ENCODE results near the gene KSR2. TPM values are rescaled to one million over a fixed set of nuclear protein-coding genes. Genes with fewer than 3 reads are reported as not detected.

KSR2 gene
- total RNA-seq, 1 donor = 0.10 TPM

GRCh38 chr12:117452112-117452511 is 516.7 kb downstream of the KSR2 start:
- Histone ChIP-seq H3K4me3 (ENCODE audit: low read length) (no peak overlapping the region), H3K4me1 (ENCODE audit: insufficient read depth, low read length) (no peaks in the 10 kb centered on the region), H3K9me3 (ENCODE audit: low read depth, low read length) (no peaks in the 10 kb centered on the region), H3K27me3 (ENCODE audit: insufficient read depth, low read length) (no peaks in the 10 kb centered on the region)

- no peak overlapping the region for H3K4me3 ChIP-seq (ENCODE audit: low read length)
- no peaks in the 10 kb centered on the region for H3K4me1 ChIP-seq (ENCODE audit: insufficient read depth, low read length)
- no peaks in the 10 kb centered on the region for H3K9me3 ChIP-seq (ENCODE audit: low read depth, low read length)
- H3K27me3 ChIP-seq (ENCODE audit: insufficient read depth, low read length) = no peaks in the 10 kb centered on the region
Observed at GRCh38 chr12:117450209-117450608, 518.6 kb downstream of the KSR2 start.

- H3K27me3 ChIP-seq (ENCODE audit: insufficient read depth, low read length) = no peaks in the 10 kb centered on the region
- H3K4me3 ChIP-seq (ENCODE audit: low read length) = no peak overlapping the region
- no peaks in the 10 kb centered on the region for H3K9me3 ChIP-seq (ENCODE audit: low read depth, low read length)
- no peaks in the 10 kb centered on the region for H3K4me1 ChIP-seq (ENCODE audit: insufficient read depth, low read length)
Observed at GRCh38 chr12:117447665-117448366, 521.0 kb downstream of the KSR2 start.

- Histone ChIP-seq H3K4me1 (ENCODE audit: insufficient read depth, low read length) (no peaks in the 10 kb centered on the region), H3K27me3 (ENCODE audit: insufficient read depth, low read length) (no peaks in the 10 kb centered on the region), H3K4me3 (ENCODE audit: low read length) (no peak overlapping the region), H3K9me3 (ENCODE audit: low read depth, low read length) (no peaks in the 10 kb centered on the region)
Observed at GRCh38 chr12:117444781-117445180, 524.0 kb downstream of the KSR2 start.

GRCh38 chr12:117441751-117442150 is 527.0 kb downstream of the KSR2 start:
- Histone ChIP-seq H3K9me3 (ENCODE audit: low read depth, low read length) (no peaks in the 10 kb centered on the region), H3K4me1 (ENCODE audit: insufficient read depth, low read length) (no peaks in the 10 kb centered on the region), H3K27me3 (ENCODE audit: insufficient read depth, low read length) (no peaks in the 10 kb centered on the region), H3K4me3 (ENCODE audit: low read length) (no peak overlapping the region)

- Histone ChIP-seq H3K9me3 (ENCODE audit: low read depth, low read length) (no peaks in the 10 kb centered on the region), H3K4me3 (ENCODE audit: low read length) (no peak overlapping the region), H3K4me1 (ENCODE audit: insufficient read depth, low read length) (no peaks in the 10 kb centered on the region), H3K27me3 (ENCODE audit: insufficient read depth, low read length) (no peaks in the 10 kb centered on the region)
Observed at GRCh38 chr12:117440384-117440783, 528.4 kb downstream of the KSR2 start.

GRCh38 chr12:117439531-117440001 is 529.2 kb downstream of the KSR2 start:
- Histone ChIP-seq H3K4me3 (ENCODE audit: low read length) (no peak overlapping the region), H3K27me3 (ENCODE audit: insufficient read depth, low read length) (no peaks in the 10 kb centered on the region), H3K4me1 (ENCODE audit: insufficient read depth, low read length) (no peaks in the 10 kb centered on the region), H3K9me3 (ENCODE audit: low read depth, low read length) (no peaks in the 10 kb centered on the region)

- Histone ChIP-seq H3K27me3 (ENCODE audit: insufficient read depth, low read length) (no peaks in the 10 kb centered on the region), H3K9me3 (ENCODE audit: low read depth, low read length) (no peaks in the 10 kb centered on the region), H3K4me3 (ENCODE audit: low read length) (no peak overlapping the region), H3K4me1 (ENCODE audit: insufficient read depth, low read length) (no peaks in the 10 kb centered on the region)
Observed at GRCh38 chr12:117438809-117439208, 530.0 kb downstream of the KSR2 start.

GRCh38 chr12:117437516-117438255 is 531.1 kb downstream of the KSR2 start:
- Histone ChIP-seq H3K4me3 (ENCODE audit: low read length) (no peak overlapping the region), H3K27me3 (ENCODE audit: insufficient read depth, low read length) (no peaks in the 10 kb centered on the region), H3K9me3 (ENCODE audit: low read depth, low read length) (no peaks in the 10 kb centered on the region), H3K4me1 (ENCODE audit: insufficient read depth, low read length) (no peaks in the 10 kb centered on the region)

GRCh38 chr12:117433878-117434277 is 534.9 kb downstream of the KSR2 start:
- no peaks in the 10 kb centered on the region for H3K9me3 ChIP-seq (ENCODE audit: low read depth, low read length)
- H3K4me1 ChIP-seq (ENCODE audit: insufficient read depth, low read length) = no peaks in the 10 kb centered on the region
- H3K27me3 ChIP-seq (ENCODE audit: insufficient read depth, low read length) = no peaks in the 10 kb centered on the region
- H3K4me3 ChIP-seq (ENCODE audit: low read length) = no peak overlapping the region

- Histone ChIP-seq H3K9me3 (ENCODE audit: low read depth, low read length) (no peaks in the 10 kb centered on the region), H3K4me1 (ENCODE audit: insufficient read depth, low read length) (no peaks in the 10 kb centered on the region), H3K27me3 (ENCODE audit: insufficient read depth, low read length) (no peaks in the 10 kb centered on the region), H3K4me3 (ENCODE audit: low read length) (no peak overlapping the region)
Observed at GRCh38 chr12:117430246-117430645, 538.5 kb downstream of the KSR2 start.

GRCh38 chr12:117427211-117427610 is 541.6 kb downstream of the KSR2 start:
- no peaks in the 10 kb centered on the region for H3K9me3 ChIP-seq (ENCODE audit: low read depth, low read length)
- H3K4me3 ChIP-seq (ENCODE audit: low read length) = no peak overlapping the region
- no peaks in the 10 kb centered on the region for H3K4me1 ChIP-seq (ENCODE audit: insufficient read depth, low read length)
- H3K27me3 ChIP-seq (ENCODE audit: insufficient read depth, low read length) = no peaks in the 10 kb centered on the region

- H3K9me3 ChIP-seq (ENCODE audit: low read depth, low read length) = no peaks in the 10 kb centered on the region
Observed at GRCh38 chr12:117421987-117422386, 546.8 kb downstream of the KSR2 start.

GRCh38 chr12:117421068-117421752 is 547.6 kb downstream of the KSR2 start:
- no peak overlapping the region for H3K4me3 ChIP-seq (ENCODE audit: low read length)
- no peaks in the 10 kb centered on the region for H3K27me3 ChIP-seq (ENCODE audit: insufficient read depth, low read length)
- H3K4me1 ChIP-seq (ENCODE audit: insufficient read depth, low read length) = no peaks in the 10 kb centered on the region
- no peaks in the 10 kb centered on the region for H3K9me3 ChIP-seq (ENCODE audit: low read depth, low read length)

More at GRCh38 chr12:117421987-117422386, 546.8 kb downstream of the KSR2 start:
- Histone ChIP-seq H3K4me3 (ENCODE audit: low read length) (no peak overlapping the region), H3K4me1 (ENCODE audit: insufficient read depth, low read length) (no peaks in the 10 kb centered on the region), H3K27me3 (ENCODE audit: insufficient read depth, low read length) (no peaks in the 10 kb centered on the region)

GRCh38 chr12:117417004-117417403 is 551.8 kb downstream of the KSR2 start:
- H3K9me3 ChIP-seq (ENCODE audit: low read depth, low read length) = no peaks in the 10 kb centered on the region
- no peak overlapping the region for H3K4me3 ChIP-seq (ENCODE audit: low read length)
- H3K27me3 ChIP-seq (ENCODE audit: insufficient read depth, low read length) = no peaks in the 10 kb centered on the region
- no peaks in the 10 kb centered on the region for H3K4me1 ChIP-seq (ENCODE audit: insufficient read depth, low read length)
